H9 (cell line): ENCODE data around the gene RGS2. TPM values are rescaled to one million over a fixed set of nuclear protein-coding genes. Genes with fewer than 3 reads are reported as not detected.
A peak's percentile ranks its signal among the peaks of the same experiment; 100 is the strongest.

Experiments
- DNase-seq: peaks from one replicate; pipeline ENCODE4 v3.0.0-alpha.2; 2017
- H2AFZ ChIP-seq: one replicate; pipeline ENCODE4 v1.6.1; 2013; ENCODE audit warnings: mild to moderate bottlenecking, low read length, control low read depth, moderate library complexity
- H2AK5ac ChIP-seq: 2 replicates; pipeline ENCODE4 v1.6.1; 2013; ENCODE audit warnings: low read length, control low read depth, mixed read lengths; ENCODE audit not compliant: insufficient read length
- H2BK120ac ChIP-seq: one replicate; pipeline ENCODE4 v1.6.1; 2013; ENCODE audit warnings: low read depth, mild to moderate bottlenecking, low read length, control low read depth, inconsistent platforms; ENCODE audit not compliant: poor library complexity, severe bottlenecking
- H2BK12ac ChIP-seq: 2 replicates; pipeline ENCODE4 v1.6.1; 2013; ENCODE audit warnings: low read length, control low read depth, mixed read lengths, low read depth; ENCODE audit not compliant: insufficient read length
- H2BK15ac ChIP-seq: 2 replicates; pipeline ENCODE4 v1.6.1; 2013; ENCODE audit warnings: low read depth, low read length, control low read depth
- H2BK20ac ChIP-seq: one replicate; pipeline ENCODE4 v1.6.1; 2013; ENCODE audit warnings: low read depth, mild to moderate bottlenecking, low read length, control low read depth, inconsistent platforms; ENCODE audit not compliant: poor library complexity, severe bottlenecking
- H2BK5ac ChIP-seq: 2 replicates; pipeline ENCODE4 v1.6.1; 2013; ENCODE audit warnings: low read length, control low read depth, mixed read lengths; ENCODE audit not compliant: insufficient read length
- H3K14ac ChIP-seq: 2 replicates; pipeline ENCODE4 v1.6.1; 2013; ENCODE audit warnings: low read length, control low read depth; ENCODE audit not compliant: insufficient read depth
- H3K18ac ChIP-seq: 2 replicates; pipeline ENCODE4 v1.6.1; 2013; ENCODE audit warnings: low read depth, mild to moderate bottlenecking, mixed read lengths, low read length, control low read depth; ENCODE audit not compliant: insufficient read length
- H3K23ac ChIP-seq: 2 replicates; pipeline ENCODE4 v1.6.1; 2013; ENCODE audit warnings: low read length, control low read depth, mixed read lengths, low read depth; ENCODE audit not compliant: insufficient read length
- H3K23me2 ChIP-seq: 2 replicates; pipeline ENCODE4 v1.6.1; 2013; ENCODE audit warnings: low read depth, mild to moderate bottlenecking, mixed read lengths, low read length, control low read depth; ENCODE audit not compliant: insufficient read length, poor library complexity, severe bottlenecking
- H3K27ac ChIP-seq: 2 replicates; pipeline ENCODE4 v1.5.1; 2013; ENCODE audit warnings: low read length, control low read depth, mixed read lengths, low read depth; ENCODE audit not compliant: insufficient read length
- H3K27me3 ChIP-seq: 2 replicates; pipeline ENCODE4 v1.6.1; 2013; ENCODE audit warnings: low read length, control low read depth, inconsistent platforms; ENCODE audit not compliant: insufficient read depth
- H3K4ac ChIP-seq: 2 replicates; pipeline ENCODE4 v1.6.1; 2013; ENCODE audit warnings: low read depth, mild to moderate bottlenecking, control low read depth, inconsistent platforms, low read length, moderate library complexity
- H3K4me1 ChIP-seq: 2 replicates; pipeline ENCODE4 v1.6.1; 2013; ENCODE audit warnings: low read length, control low read depth, inconsistent platforms; ENCODE audit not compliant: insufficient read depth
- H3K4me2 ChIP-seq: 2 replicates; pipeline ENCODE4 v1.6.1; 2013; ENCODE audit warnings: low read length, control low read depth, mixed read lengths; ENCODE audit not compliant: insufficient read length, insufficient read depth
- H3K56ac ChIP-seq: 2 replicates; pipeline ENCODE4 v1.6.1; 2013; ENCODE audit warnings: low read depth, mild to moderate bottlenecking, mixed read lengths, low read length, control low read depth; ENCODE audit not compliant: insufficient read length
- H3K79me1 ChIP-seq: 2 replicates; pipeline ENCODE4 v1.6.1; 2013; ENCODE audit warnings: low read depth, mild to moderate bottlenecking, moderate library complexity, low read length, control low read depth, inconsistent platforms; ENCODE audit not compliant: insufficient read depth, poor library complexity, severe bottlenecking
- H3K79me2 ChIP-seq: 2 replicates; pipeline ENCODE4 v1.6.1; 2013; ENCODE audit warnings: low read length, control low read depth, inconsistent platforms; ENCODE audit not compliant: insufficient read depth
- H3K9ac ChIP-seq: 2 replicates; pipeline ENCODE4 v1.6.1; 2013; ENCODE audit warnings: low read length, control low read depth, mixed read lengths; ENCODE audit not compliant: insufficient read length; ENCODE audit errors: extremely low read depth
- H3K9me3 ChIP-seq: one replicate; pipeline ENCODE4 v1.6.1; 2013; ENCODE audit warnings: low read depth, low read length, inconsistent platforms; ENCODE audit not compliant: control insufficient read depth
- H3T11ph ChIP-seq: one replicate; pipeline ENCODE4 v1.6.1; 2013; ENCODE audit warnings: mild to moderate bottlenecking, low read length, control low read depth, inconsistent platforms
- H4K20me1 ChIP-seq: one replicate; pipeline ENCODE4 v1.6.1; 2013; ENCODE audit not compliant: control insufficient read depth, insufficient read length, insufficient read depth
- H4K5ac ChIP-seq: 2 replicates; pipeline ENCODE4 v1.6.1; 2013; ENCODE audit warnings: low read depth, mild to moderate bottlenecking, mixed read lengths, low read length, control low read depth; ENCODE audit not compliant: insufficient read length
- H4K8ac ChIP-seq: replicated peaks from 2 replicates; pipeline ENCODE4 v1.6.1; 2013; ENCODE audit warnings: low read length, control low read depth, mixed read lengths, low read depth; ENCODE audit not compliant: insufficient read length
- H4K91ac ChIP-seq: 2 replicates; pipeline ENCODE4 v1.6.1; 2013; ENCODE audit warnings: low read depth, mild to moderate bottlenecking, moderate library complexity, mixed read lengths, low read length, control low read depth; ENCODE audit not compliant: insufficient read length
- H3K27ac Mint-ChIP-seq, 3 experiments: 2 replicates in 2 of 3; 3 replicates in 1 of 3; pipeline ENCODE4 v1.8.0; 2020 to 2021; ENCODE audit warnings: mixed read lengths in 3 of 3, mild to moderate bottlenecking in 1 of 3, moderate library complexity in 1 of 3
- H3K27me3 Mint-ChIP-seq: 2 replicates; pipeline ENCODE4 v1.8.0; 2021; ENCODE audit warnings: low read depth, mild to moderate bottlenecking, moderate library complexity, mixed read lengths
- H3K36me3 Mint-ChIP-seq, 3 experiments: 2 replicates in 2 of 3; 3 replicates in 1 of 3; pipeline ENCODE4 v1.8.0; 2020 to 2021; ENCODE audit warnings: low read depth in 3 of 3, mixed read lengths in 3 of 3; ENCODE audit not compliant: insufficient read depth in 1 of 3
- H3K4me1 Mint-ChIP-seq, 2 experiments: 2 replicates each; pipeline ENCODE4 v1.8.0; 2020; ENCODE audit warnings: mixed read lengths in 2 of 2
- H3K4me3 Mint-ChIP-seq, 2 experiments: 2 replicates in 1 of 2; 3 replicates in 1 of 2; pipeline ENCODE4 v1.8.0; 2020 to 2021; ENCODE audit warnings: mild to moderate bottlenecking in 2 of 2, mixed read lengths in 2 of 2, moderate library complexity in 1 of 2
- H3K9me3 Mint-ChIP-seq, 2 experiments: 2 replicates in 1 of 2; 3 replicates in 1 of 2; pipeline ENCODE4 v1.8.0; 2020; ENCODE audit warnings: mild to moderate bottlenecking in 2 of 2, mixed read lengths in 2 of 2, moderate library complexity in 1 of 2
- CTCF ChIP-seq: fragments of 200-600 bp; sonication (generic); conservative IDR thresholded peaks from 3 replicates; pipeline ENCODE4 v1.8.0; 2021; ENCODE audit warnings: antibody characterized with exemption, mild to moderate bottlenecking
- WGBS: extraction: QIAGEN DNeasy Blood & Tissue Kit; methylation state at CpG from one replicate; pipeline ENCODE4 v1.1.7; 2013; ENCODE audit warnings: missing lambda C conversion rate, low lambda C conversion rate, mixed read lengths; ENCODE audit not compliant: insufficient read length; ENCODE audit errors: extremely low coverage; 5-methylcytosine and 5-hydroxymethylcytosine counted together
- total RNA-seq: library from RNA; stranded (reverse); gene quantifications from 2 replicates; pipeline ENCODE4 v1.2.1, GENCODE V29; 2021

RGS2 gene
- total RNA-seq, 1 experiment from 2014 or later, result 13.9 TPM

- Mint-ChIP-seq H3K36me3 (no peaks in the 10 kb centered on the region), H3K4me1 (peaks cover 22 to 25% of the 10 kb centered on the region in 2 experiments), H3K9me3 (no peaks in the 10 kb centered on the region; a peak in 2 of 5 replicates), H3K27ac (peak overlapping the region; percentile 11 to 92 (median 86); a peak in 6 of 7 replicates), H3K4me3 (peak overlapping the region in 1 of 2 experiments; percentile 12; a peak in 1 of 5 replicates), H3K27me3 (no peaks in the 10 kb centered on the region)
- H3K79me2 ChIP-seq, result no peaks in the 10 kb centered on the region
- no peak overlapping the region for H3K4ac ChIP-seq
- H2BK120ac ChIP-seq, result no peak overlapping the region
- no peak overlapping the region for H2BK15ac ChIP-seq
- H3K79me1 ChIP-seq, result no peaks in the 10 kb centered on the region
- H3K4me1 ChIP-seq, result no peaks in the 10 kb centered on the region; the same call in 1 of the 2 replicates
- H4K91ac ChIP-seq, result no peak overlapping the region
- no peaks in the 10 kb centered on the region for H3K23me2 ChIP-seq
- H3K27ac ChIP-seq, result peak overlapping the region; percentile 71
- no peak overlapping the region for H3K56ac ChIP-seq
- H2BK20ac ChIP-seq, result no peak overlapping the region
- no peak overlapping the region for H3T11ph ChIP-seq
- DNase-seq, result no peak
- H2AK5ac ChIP-seq, result no peak overlapping the region
- no peak for TF ChIP-seq CTCF
- no peaks in the 10 kb centered on the region for H4K20me1 ChIP-seq
- H3K4me2 ChIP-seq, result no peak overlapping the region
- no peak overlapping the region for H3K18ac ChIP-seq
- H2BK5ac ChIP-seq, result no peak overlapping the region
- H3K9ac ChIP-seq, result no peak overlapping the region
- H4K5ac ChIP-seq, result no peak overlapping the region
- no peak overlapping the region for H4K8ac ChIP-seq
- no peak overlapping the region for H3K14ac ChIP-seq
- no peak overlapping the region for H2AFZ ChIP-seq
- H2BK12ac ChIP-seq, result no peak overlapping the region
- H3K23ac ChIP-seq, result no peak overlapping the region
- no peaks in the 10 kb centered on the region for H3K27me3 ChIP-seq
- H3K9me3 ChIP-seq, result no peaks in the 10 kb centered on the region
- no CpG with 5 or more reads among the region's 2 CpGs for WGBS
Measured at GRCh38 chr1:192793983-192794767, 14.7 kb upstream of the RGS2 start.
